GM21367 (cell line): Measurements from ENCODE around the gene CEP135.
A peak's percentile ranks its signal among the peaks of the same experiment; 100 is the strongest.
"Not testable (repeated sequence)": the region's sequence is repeated elsewhere in the genome, so short reads cannot be mapped to it uniquely, and the experiment has no call there.

Experiments used
- ATAC-seq: cut with Tn5 transposase; IDR thresholded peaks from one replicate; pipeline ENCODE4 v1.9.1; 2021; ENCODE audit not compliant: unreplicated experiment

Gene CEP135

GRCh38 chr4:55948726-55949481 is at the start of gene CEP135:
Gene CEP135, plus strand, starts transcription at chr4:55948945. Its CDS starts 3,186 bp downstream, at chr4:55952131.
- ATAC-seq = peak; percentile 74

- no peak for ATAC-seq
Measured at GRCh38 chr4:55902677-55903076, 46.1 kb upstream of the CEP135 start.

GRCh38 chr4:55903577-55903976 is 45.2 kb upstream of the CEP135 start:
- no peak for ATAC-seq

- ATAC-seq = no peak
Measured at GRCh38 chr4:55904576-55904975, 44.2 kb upstream of the CEP135 start.

GRCh38 chr4:55906323-55906722 is 42.4 kb upstream of the CEP135 start:
- no peak for ATAC-seq

- no peak for ATAC-seq
Measured at GRCh38 chr4:55906989-55907388, 41.8 kb upstream of the CEP135 start.

- no peak for ATAC-seq
Measured at GRCh38 chr4:55907469-55907868, 41.3 kb upstream of the CEP135 start.

- ATAC-seq = no peak
Measured at GRCh38 chr4:55910140-55910539, 38.6 kb upstream of the CEP135 start.

- no peak for ATAC-seq
Measured at GRCh38 chr4:55912249-55912648, 36.5 kb upstream of the CEP135 start.

- ATAC-seq = no peak
Measured at GRCh38 chr4:55920571-55920970, 28.2 kb upstream of the CEP135 start.

- no peak for ATAC-seq
Measured at GRCh38 chr4:55921093-55921492, 27.7 kb upstream of the CEP135 start.

- ATAC-seq = no peak
Measured at GRCh38 chr4:55925241-55925640, 23.5 kb upstream of the CEP135 start.

- no peak for ATAC-seq
Measured at GRCh38 chr4:55926610-55927009, 22.1 kb upstream of the CEP135 start.

GRCh38 chr4:55927803-55928437 is 20.8 kb upstream of the CEP135 start:
- ATAC-seq = no peak

GRCh38 chr4:55928846-55929245 is 19.9 kb upstream of the CEP135 start:
- ATAC-seq = no peak

- no peak for ATAC-seq
Measured at GRCh38 chr4:55931043-55931442, 17.7 kb upstream of the CEP135 start.

- no peak for ATAC-seq
Measured at GRCh38 chr4:55931833-55932232, 16.9 kb upstream of the CEP135 start.

- no peak for ATAC-seq
Measured at GRCh38 chr4:55932511-55932910, 16.2 kb upstream of the CEP135 start.

GRCh38 chr4:55933611-55934010 is 15.1 kb upstream of the CEP135 start:
- no peak for ATAC-seq

GRCh38 chr4:55935907-55936306 is 12.8 kb upstream of the CEP135 start:
- ATAC-seq = not testable (repeated sequence)

GRCh38 chr4:55938481-55938880 is 10.3 kb upstream of the CEP135 start:
- ATAC-seq = no peak

- ATAC-seq = no peak
Measured at GRCh38 chr4:55939421-55939820, 9.3 kb upstream of the CEP135 start.
